OCI-LY1 (cell line): Measurements from ENCODE around the gene NME9.

Experiments
- CTCF ChIP-seq: fragments of 200-600 bp; sonication (generic), shearing (Covaris generic); IDR thresholded peaks from 2 replicates; pipeline ENCODE4 v1.5.1; 2017; ENCODE audit warnings: mild to moderate bottlenecking, antibody characterized with exemption, low read length, moderate library complexity, mixed read lengths
- EZH2 ChIP-seq: fragments of 200-600 bp; sonication (generic), shearing (Covaris generic); IDR thresholded peaks from 2 replicates; pipeline ENCODE4 v1.8.0; 2017; ENCODE audit warnings: borderline replicate concordance, mixed run types, mild to moderate bottlenecking, antibody characterized with exemption, low read length, moderate library complexity, mixed read lengths

GRCh38 chr3:138348754-138349739 is 19.4 kb upstream of the NME9 start:
- TF ChIP-seq CTCF (no peak), EZH2 (no peak)
